ENCODE measurements around the gene BTBD16.

BTBD16 gene

GRCh38 chr10:122362621-122363020 lies 91.5 kb downstream of the BTBD16 start:
- Histone ChIP-seq H3K4me1 (no peaks in the 10 kb centered on the region), H3K27me3 (no peaks in the 10 kb centered on the region), H3K4me3 (ENCODE audit: low read depth, low read length) (no peak overlapping the region), H3K9me3 (no peaks in the 10 kb centered on the region), H3K36me3 (no peaks in the 10 kb centered on the region)
- DNase-seq = no peak
- TF ChIP-seq, protein P1, sequence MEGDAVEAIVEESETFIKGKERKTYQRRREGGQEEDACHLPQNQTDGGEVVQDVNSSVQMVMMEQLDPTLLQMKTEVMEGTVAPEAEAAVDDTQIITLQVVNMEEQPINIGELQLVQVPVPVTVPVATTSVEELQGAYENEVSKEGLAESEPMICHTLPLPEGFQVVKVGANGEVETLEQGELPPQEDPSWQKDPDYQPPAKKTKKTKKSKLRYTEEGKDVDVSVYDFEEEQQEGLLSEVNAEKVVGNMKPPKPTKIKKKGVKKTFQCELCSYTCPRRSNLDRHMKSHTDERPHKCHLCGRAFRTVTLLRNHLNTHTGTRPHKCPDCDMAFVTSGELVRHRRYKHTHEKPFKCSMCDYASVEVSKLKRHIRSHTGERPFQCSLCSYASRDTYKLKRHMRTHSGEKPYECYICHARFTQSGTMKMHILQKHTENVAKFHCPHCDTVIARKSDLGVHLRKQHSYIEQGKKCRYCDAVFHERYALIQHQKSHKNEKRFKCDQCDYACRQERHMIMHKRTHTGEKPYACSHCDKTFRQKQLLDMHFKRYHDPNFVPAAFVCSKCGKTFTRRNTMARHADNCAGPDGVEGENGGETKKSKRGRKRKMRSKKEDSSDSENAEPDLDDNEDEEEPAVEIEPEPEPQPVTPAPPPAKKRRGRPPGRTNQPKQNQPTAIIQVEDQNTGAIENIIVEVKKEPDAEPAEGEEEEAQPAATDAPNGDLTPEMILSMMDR (IDR thresholded peaks at IDR 0.05; ENCODE audit: low read depth, low read length) = no peak

DNA sequence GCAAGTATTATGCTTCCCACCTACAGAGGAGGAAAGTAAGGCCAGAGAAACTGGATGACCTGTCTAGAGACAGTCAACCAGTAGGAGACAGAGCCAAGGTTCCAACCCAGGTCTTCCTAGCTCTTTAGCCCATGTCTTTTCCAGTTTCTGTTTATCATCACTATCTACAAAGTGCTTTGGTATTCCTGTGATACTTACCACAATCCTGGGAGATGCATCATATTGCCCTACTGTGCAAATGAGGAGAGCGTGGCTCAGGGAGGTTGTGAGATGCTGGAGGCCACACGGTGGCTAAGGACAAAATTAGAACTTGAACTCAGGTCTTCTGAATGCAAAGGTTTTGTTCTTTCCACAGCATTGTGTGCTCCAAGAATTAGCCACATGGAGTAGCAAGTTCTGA lies 92.2 kb downstream of the BTBD16 start:
- Histone ChIP-seq H3K4me1 (no peaks in the 10 kb centered on the region), H3K36me3 (no peaks in the 10 kb centered on the region), H3K27me3 (no peaks in the 10 kb centered on the region), H3K9me3 (no peaks in the 10 kb centered on the region), H3K4me3 (ENCODE audit: low read depth, low read length) (no peak overlapping the region)
- TF ChIP-seq, protein P1 (IDR thresholded peaks at IDR 0.05; ENCODE audit: low read depth, low read length) = no peak
- no peak for DNase-seq

GRCh38 chr10:122363722-122364463 lies 92.8 kb downstream of the BTBD16 start:
- H3K27me3 ChIP-seq = no peaks in the 10 kb centered on the region
- no peak overlapping the region for H3K4me3 ChIP-seq (ENCODE audit: low read depth, low read length)
- H3K9me3 ChIP-seq = no peaks in the 10 kb centered on the region
- H3K36me3 ChIP-seq = no peaks in the 10 kb centered on the region
- TF ChIP-seq, protein P1 (IDR thresholded peaks at IDR 0.05; ENCODE audit: low read depth, low read length) = no peak
- DNase-seq = no peak
- no peaks in the 10 kb centered on the region for H3K4me1 ChIP-seq

DNA sequence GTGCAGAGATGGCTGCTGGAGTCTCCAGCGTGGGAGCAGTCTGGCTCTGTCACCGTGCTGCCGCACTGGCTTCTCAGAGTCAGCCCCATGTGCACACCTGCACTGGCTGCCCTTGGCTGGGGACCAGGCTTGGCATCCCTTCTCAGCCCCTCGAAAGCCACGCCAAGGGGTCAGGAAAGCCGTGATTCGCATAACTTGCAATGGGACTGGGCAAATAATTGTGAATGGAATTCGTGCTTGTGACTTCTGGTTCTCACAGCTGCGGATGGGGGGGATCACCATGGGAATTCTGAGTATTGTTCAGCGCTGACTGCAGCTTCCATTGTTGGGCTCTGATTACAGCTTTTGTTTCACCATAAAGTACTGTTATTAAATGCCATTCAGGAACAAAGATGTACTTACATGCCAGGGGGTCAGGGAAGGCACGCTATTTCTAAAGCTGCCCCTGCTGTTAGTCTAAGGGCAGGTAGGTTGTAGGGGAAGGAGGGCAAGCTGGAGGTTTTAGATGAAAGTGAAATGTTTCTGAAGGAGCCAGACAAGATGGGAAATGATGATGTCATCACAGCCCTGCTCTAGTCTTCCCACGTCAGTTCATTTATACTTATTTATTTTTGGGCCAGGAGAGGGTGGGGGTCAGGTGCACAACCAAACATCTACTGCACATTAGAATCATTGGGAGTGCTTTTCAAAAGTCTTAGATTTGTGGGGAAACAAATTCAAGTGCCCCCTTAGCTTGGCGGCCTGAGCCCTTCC lies 97.6 kb downstream of the BTBD16 start:
- no peaks in the 10 kb centered on the region for H3K36me3 ChIP-seq
- H3K4me3 ChIP-seq (ENCODE audit: low read depth, low read length) = no peak overlapping the region
- no peak for DNase-seq
- TF ChIP-seq, protein P1 (IDR thresholded peaks at IDR 0.05; ENCODE audit: low read depth, low read length) = no peak
- no peaks in the 10 kb centered on the region for H3K27me3 ChIP-seq
- no peaks in the 10 kb centered on the region for H3K9me3 ChIP-seq
- H3K4me1 ChIP-seq = no peaks in the 10 kb centered on the region

GRCh38 chr10:122373108-122373507 lies 102.0 kb downstream of the BTBD16 start:
- H3K4me3 ChIP-seq (ENCODE audit: low read depth, low read length) = no peak overlapping the region

More at GRCh38 chr10:122373108-122373507, 102.0 kb downstream of the BTBD16 start:
- Histone ChIP-seq H3K4me1 (no peaks in the 10 kb centered on the region; the same call in 1 of the 2 replicates), H3K9me3 (no peaks in the 10 kb centered on the region), H3K27me3 (no peaks in the 10 kb centered on the region), H3K36me3 (no peaks in the 10 kb centered on the region; the same call in 1 of the 2 replicates)
- DNase-seq = no peak
- TF ChIP-seq, protein P1 (IDR thresholded peaks at IDR 0.05; ENCODE audit: low read depth, low read length) = no peak
